ENCODE measurements around the gene ELK1. TPM values are rescaled to one million over a fixed set of nuclear protein-coding genes. Genes with fewer than 3 reads are reported as not detected.
A peak's percentile ranks its signal among the peaks of the same experiment; 100 is the strongest.

Gene ELK1
- total RNA-seq, 2 experiments from 2014 or later, result 65.4 to 67.5 TPM

DNA sequence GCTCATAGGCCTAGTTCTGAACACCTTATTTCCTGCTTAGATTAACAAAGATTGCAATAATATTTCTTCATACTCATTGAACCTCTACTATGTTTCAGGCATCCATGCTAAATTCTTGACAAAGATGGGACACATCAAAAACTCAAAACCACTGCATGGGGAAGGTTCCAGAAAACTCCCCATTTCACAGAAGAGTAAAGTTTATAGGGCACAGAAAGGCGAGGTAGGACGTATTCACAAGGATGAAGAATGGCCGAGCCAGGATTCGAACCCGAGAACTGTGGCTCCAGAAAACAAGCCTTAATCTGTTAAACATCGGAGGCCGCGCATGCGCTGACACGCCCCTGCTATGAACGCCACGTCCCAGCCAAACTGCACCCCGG lies 7.9 kb upstream of the ELK1 start:
- H3K4me1 Mint-ChIP-seq, result peaks cover 36% of the 10 kb centered on the region
- peaks cover 2% of the 10 kb centered on the region for H3K9me3 Mint-ChIP-seq
- H3K36me3 Mint-ChIP-seq, result peaks cover 32% of the 10 kb centered on the region

GRCh38 chrX:47651043-47651905 lies 911 bp upstream of the ELK1 start:
- peak overlapping the region; percentile 92 for H3K27ac Mint-ChIP-seq
- H3K27me3 Mint-ChIP-seq, result no peaks in the 10 kb centered on the region
- DNase-seq, result no peak
- no peaks in the 10 kb centered on the region for H3K9me3 Mint-ChIP-seq
- peaks cover 38% of the 10 kb centered on the region for H3K36me3 Mint-ChIP-seq
- peak overlapping the region; percentile 92 for H3K4me3 Mint-ChIP-seq
- peaks cover 41% of the 10 kb centered on the region for H3K4me1 Mint-ChIP-seq

More for the DNA sequence above, 7.9 kb upstream of the ELK1 start:
- H3K4me3 Mint-ChIP-seq, result peak overlapping the region; percentile 87
- peak overlapping the region; percentile 97 for H3K27ac Mint-ChIP-seq
- H3K27me3 Mint-ChIP-seq, result no peaks in the 10 kb centered on the region
- no peak for DNase-seq

GRCh38 chrX:47649781-47650163 lies 591 bp downstream of the ELK1 start:
- Mint-ChIP-seq H3K4me3 (peak overlapping the region; percentile 92), H3K9me3 (no peaks in the 10 kb centered on the region), H3K36me3 (peaks cover 32% of the 10 kb centered on the region), H3K27ac (peak overlapping the region; percentile 92), H3K27me3 (no peaks in the 10 kb centered on the region), H3K4me1 (peaks cover 37% of the 10 kb centered on the region)
- no peak for DNase-seq

- no peaks in the 10 kb centered on the region for H3K9me3 Mint-ChIP-seq
- peak overlapping the region; percentile 92 for H3K4me3 Mint-ChIP-seq
- peaks cover 41% of the 10 kb centered on the region for H3K4me1 Mint-ChIP-seq
- no peaks in the 10 kb centered on the region for H3K27me3 Mint-ChIP-seq
- H3K36me3 Mint-ChIP-seq, result peaks cover 36% of the 10 kb centered on the region
- peak overlapping the region; percentile 89 for H3K27ac Mint-ChIP-seq
- no peak for DNase-seq
These were observed 1.1 kb downstream of the ELK1 start for GRCh38 chrX:47649271-47649670.

- Mint-ChIP-seq H3K4me3 (peak overlapping the region; percentile 92), H3K9me3 (no peaks in the 10 kb centered on the region), H3K27ac (peak overlapping the region; percentile 89), H3K36me3 (peaks cover 36% of the 10 kb centered on the region), H3K27me3 (no peaks in the 10 kb centered on the region), H3K4me1 (peaks cover 48% of the 10 kb centered on the region)
- DNase-seq, result no peak
These were observed 2.0 kb downstream of the ELK1 start for GRCh38 chrX:47648376-47648775.

GRCh38 chrX:47646636-47647035 lies 3.7 kb downstream of the ELK1 start:
- Mint-ChIP-seq H3K9me3 (no peaks in the 10 kb centered on the region), H3K27me3 (no peaks in the 10 kb centered on the region), H3K27ac (no peak overlapping the region), H3K36me3 (peaks cover 35% of the 10 kb centered on the region), H3K4me1 (peaks cover 45% of the 10 kb centered on the region), H3K4me3 (no peak overlapping the region)
- no peak for DNase-seq

- peaks cover 34% of the 10 kb centered on the region for H3K36me3 Mint-ChIP-seq
- no peak overlapping the region for H3K4me3 Mint-ChIP-seq
- no peaks in the 10 kb centered on the region for H3K9me3 Mint-ChIP-seq
- H3K27me3 Mint-ChIP-seq, result no peaks in the 10 kb centered on the region
- DNase-seq, result no peak
- no peak overlapping the region for H3K27ac Mint-ChIP-seq
- peaks cover 36% of the 10 kb centered on the region for H3K4me1 Mint-ChIP-seq
These were observed 4.8 kb downstream of the ELK1 start for GRCh38 chrX:47645530-47645929.

- Mint-ChIP-seq H3K4me3 (no peak overlapping the region), H3K27ac (peak overlapping the region; percentile 16)
These were observed 5.7 kb downstream of the ELK1 start for GRCh38 chrX:47644557-47645091.

GRCh38 chrX:47643926-47644325 lies 6.4 kb downstream of the ELK1 start:
- H3K9me3 Mint-ChIP-seq, result no peaks in the 10 kb centered on the region
- no peak for DNase-seq
- H3K4me1 Mint-ChIP-seq, result peaks cover 32% of the 10 kb centered on the region
- no peak overlapping the region for H3K4me3 Mint-ChIP-seq
- H3K27me3 Mint-ChIP-seq, result no peaks in the 10 kb centered on the region
- no peak overlapping the region for H3K27ac Mint-ChIP-seq
- peaks cover 41% of the 10 kb centered on the region for H3K36me3 Mint-ChIP-seq

More at GRCh38 chrX:47644557-47645091, 5.7 kb downstream of the ELK1 start:
- peaks cover 42% of the 10 kb centered on the region for H3K36me3 Mint-ChIP-seq
- no peak for DNase-seq
- no peaks in the 10 kb centered on the region for H3K27me3 Mint-ChIP-seq
- H3K9me3 Mint-ChIP-seq, result no peaks in the 10 kb centered on the region
- H3K4me1 Mint-ChIP-seq, result peaks cover 36% of the 10 kb centered on the region

- H3K27me3 Mint-ChIP-seq, result no peaks in the 10 kb centered on the region
- H3K4me3 Mint-ChIP-seq, result no peak overlapping the region
- no peak for DNase-seq
- peaks cover 13% of the 10 kb centered on the region for H3K4me1 Mint-ChIP-seq
- H3K27ac Mint-ChIP-seq, result no peak overlapping the region
- no peaks in the 10 kb centered on the region for H3K9me3 Mint-ChIP-seq
- peaks cover 37% of the 10 kb centered on the region for H3K36me3 Mint-ChIP-seq
These were observed 11.5 kb downstream of the ELK1 start for GRCh38 chrX:47638816-47639215.

- Mint-ChIP-seq H3K9me3 (no peaks in the 10 kb centered on the region), H3K4me3 (peak overlapping the region; percentile 50), H3K4me1 (peaks cover 11% of the 10 kb centered on the region), H3K36me3 (peaks cover 37% of the 10 kb centered on the region), H3K27me3 (no peaks in the 10 kb centered on the region), H3K27ac (peak overlapping the region; percentile 72)
- DNase-seq, result no peak
These were observed 12.7 kb downstream of the ELK1 start for GRCh38 chrX:47637546-47638195.

- Mint-ChIP-seq H3K27me3 (no peaks in the 10 kb centered on the region), H3K4me1 (peaks cover 14% of the 10 kb centered on the region), H3K4me3 (no peak overlapping the region), H3K9me3 (no peaks in the 10 kb centered on the region), H3K27ac (no peak overlapping the region), H3K36me3 (peaks cover 25% of the 10 kb centered on the region)
- DNase-seq, result no peak
These were observed 15.3 kb downstream of the ELK1 start for GRCh38 chrX:47634871-47635575.

GRCh38 chrX:47633689-47634590 lies 16.4 kb downstream of the ELK1 start:
- no peak for DNase-seq
- H3K27ac Mint-ChIP-seq, result no peak overlapping the region
- peaks cover 15% of the 10 kb centered on the region for H3K36me3 Mint-ChIP-seq
- H3K9me3 Mint-ChIP-seq, result no peaks in the 10 kb centered on the region
- H3K4me1 Mint-ChIP-seq, result peaks cover 19% of the 10 kb centered on the region
- H3K4me3 Mint-ChIP-seq, result no peak overlapping the region
- no peaks in the 10 kb centered on the region for H3K27me3 Mint-ChIP-seq

DNA sequence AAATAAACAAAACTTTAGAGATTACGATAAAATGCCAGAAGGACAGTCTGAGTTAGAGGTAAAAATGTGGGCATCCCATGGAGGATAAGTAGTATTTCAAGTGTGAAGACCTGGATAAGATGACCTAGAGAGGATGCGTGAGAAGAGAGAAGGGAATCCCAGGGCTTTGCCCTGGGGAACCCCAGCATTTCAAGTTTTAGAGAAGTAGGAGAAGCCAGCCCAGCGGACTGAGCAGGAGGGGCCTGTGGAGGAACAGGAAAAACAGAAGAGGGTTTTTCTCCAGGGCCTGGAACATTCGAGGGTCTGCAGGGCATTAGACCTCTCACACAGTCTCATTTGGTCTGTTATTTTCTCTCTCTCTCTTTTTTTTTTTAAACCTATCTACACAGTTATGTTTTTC lies 17.7 kb downstream of the ELK1 start:
- no peak for DNase-seq
- H3K9me3 Mint-ChIP-seq, result no peaks in the 10 kb centered on the region
- no peak overlapping the region for H3K4me3 Mint-ChIP-seq
- H3K4me1 Mint-ChIP-seq, result peaks cover 16% of the 10 kb centered on the region
- H3K27ac Mint-ChIP-seq, result no peak overlapping the region
- H3K27me3 Mint-ChIP-seq, result no peaks in the 10 kb centered on the region
- peaks cover 10% of the 10 kb centered on the region for H3K36me3 Mint-ChIP-seq

Measured in activated naive CD8-positive, alpha-beta T cell treated with anti-CD3 and anti-CD28 coated beads for 36 hours (primary cell).